G401.6 (cell line): Measurements from ENCODE around the gene CCNT2.
"Not testable (repeated sequence)": the region's sequence is repeated elsewhere in the genome, so short reads cannot be mapped to it uniquely, and the experiment has no call there.

ENCODE experiments used
- FAIRE-seq: peaks from 2 replicates; lab custom pipeline; 2012; peaks lifted over from hg19 to GRCh38; lab: Jason Lieb, UNC

CCNT2 gene

DNA sequence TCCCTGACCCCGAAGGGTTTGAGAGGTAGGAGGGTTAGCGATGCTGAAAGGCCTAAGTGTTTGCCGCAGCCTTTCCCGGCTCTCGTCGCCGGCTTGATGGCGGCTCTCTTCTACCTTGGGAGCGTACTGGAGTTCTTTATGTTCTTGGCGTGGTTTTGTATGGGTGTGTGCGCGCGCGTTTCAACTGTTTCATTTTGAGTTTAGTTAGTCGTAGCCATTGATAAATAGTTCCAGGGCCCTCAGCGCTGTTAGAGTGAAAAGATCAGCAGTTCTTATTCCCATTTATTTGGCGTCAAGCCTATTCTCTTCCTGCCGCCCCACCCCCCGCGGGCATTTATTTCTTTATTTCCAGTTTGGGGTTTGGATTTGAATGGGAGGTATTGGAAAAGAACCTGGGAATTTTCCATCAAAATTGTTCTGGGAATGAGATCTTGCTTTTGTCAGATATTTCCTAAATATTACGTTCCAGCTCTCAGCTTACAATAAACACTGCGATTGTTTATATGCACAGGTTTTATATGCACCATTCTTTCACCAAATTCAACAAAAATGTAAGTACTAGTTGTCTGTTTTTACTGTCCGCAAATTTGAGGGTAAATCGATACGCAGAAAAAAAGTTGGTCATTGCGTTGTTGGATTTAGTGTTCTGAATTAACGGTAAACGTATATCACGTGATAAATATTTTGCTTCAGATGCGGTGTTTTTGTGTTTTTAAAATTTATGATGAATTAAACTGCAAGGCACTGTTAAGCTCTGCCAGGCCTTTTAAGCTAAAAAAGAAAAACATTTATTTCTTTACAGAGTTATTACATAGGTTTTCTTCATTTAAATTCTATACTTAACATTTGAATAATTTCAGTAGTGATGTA is 954 bp downstream of the CCNT2 start:
- peak; percentile 21 for FAIRE-seq

- FAIRE-seq: no peak
These were observed 6.3 kb downstream of the CCNT2 start for GRCh38 chr2:134924912-134925311.

GRCh38 chr2:134926231-134926931 is 7.8 kb downstream of the CCNT2 start:
- no peak for FAIRE-seq

DNA sequence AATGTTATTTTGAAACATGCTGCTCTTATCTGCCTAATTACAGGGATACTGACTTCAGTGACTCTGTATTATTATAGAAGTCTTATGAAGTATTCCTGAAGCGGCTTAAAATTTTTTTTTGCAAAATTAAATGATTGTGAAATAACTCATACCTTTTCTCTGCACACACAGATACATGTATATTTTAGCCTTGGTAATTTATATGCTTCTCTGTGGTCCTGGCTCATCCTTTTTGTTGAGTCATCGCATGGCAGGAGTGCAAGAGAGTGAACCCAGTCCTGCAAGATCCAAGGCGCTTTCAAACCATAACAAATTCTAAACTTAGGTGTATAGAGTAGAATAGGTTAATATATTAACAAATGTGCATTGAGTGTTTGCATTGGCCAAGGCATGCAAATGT is 8.6 kb downstream of the CCNT2 start:
- no peak for FAIRE-seq

- no peak for FAIRE-seq
These were observed 14.4 kb downstream of the CCNT2 start for GRCh38 chr2:134932864-134933526.

DNA sequence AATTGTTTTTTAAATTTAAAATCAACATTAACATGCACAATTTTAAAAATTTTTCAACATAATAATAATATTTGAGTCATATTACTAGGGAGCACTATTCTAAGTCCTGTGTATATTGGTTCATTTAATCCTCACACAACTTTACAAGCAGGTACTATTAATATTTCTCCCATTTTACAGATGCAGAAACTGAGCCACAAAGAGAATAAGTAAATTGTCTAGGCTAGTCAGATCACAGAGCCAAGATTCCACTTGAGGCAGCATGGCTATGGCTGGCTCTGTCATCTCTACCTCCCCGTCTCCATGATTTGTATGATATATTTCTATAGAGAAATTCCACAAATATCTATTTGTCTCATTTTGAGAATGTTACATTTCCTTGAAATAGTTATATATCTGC is 15.1 kb downstream of the CCNT2 start:
- FAIRE-seq: no peak

DNA sequence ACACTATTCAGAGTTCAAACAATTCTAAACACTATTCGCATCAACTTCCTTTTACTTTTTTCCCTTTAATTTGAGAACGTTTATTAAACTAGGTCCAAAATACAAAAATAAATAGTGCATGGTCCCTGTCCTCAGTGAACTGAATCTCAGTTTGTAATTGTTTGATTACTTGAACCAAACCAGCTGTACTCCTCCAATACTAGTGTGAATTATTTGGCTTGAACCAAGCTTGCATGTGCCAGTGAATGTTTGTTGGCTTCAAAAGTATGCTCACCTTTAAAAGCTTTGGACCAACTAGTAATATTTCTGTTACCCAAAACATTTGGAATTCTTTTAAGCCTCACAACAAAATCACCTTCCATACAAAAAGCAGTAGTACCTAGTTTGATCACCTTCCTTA is 15.5 kb downstream of the CCNT2 start:
- FAIRE-seq: no peak

DNA sequence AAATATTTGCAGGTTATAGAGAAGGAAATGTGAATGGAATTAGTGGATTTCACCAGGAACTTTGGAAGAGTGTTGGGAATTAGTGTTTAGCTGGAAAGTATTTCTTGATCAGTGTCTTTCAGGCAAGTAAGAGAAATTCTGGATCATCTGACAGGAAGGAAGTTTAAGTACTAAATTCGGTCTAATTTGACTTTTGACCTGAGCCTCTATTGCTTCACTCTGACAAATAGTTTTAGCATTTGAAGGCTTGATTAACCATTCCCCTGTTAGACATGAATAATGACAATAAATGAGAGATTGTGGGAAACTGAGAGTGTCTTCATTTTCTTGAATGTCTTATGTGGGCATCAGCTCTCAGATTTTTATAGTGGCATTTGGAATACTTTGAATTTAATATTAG is 16.0 kb downstream of the CCNT2 start:
- FAIRE-seq: no peak

DNA sequence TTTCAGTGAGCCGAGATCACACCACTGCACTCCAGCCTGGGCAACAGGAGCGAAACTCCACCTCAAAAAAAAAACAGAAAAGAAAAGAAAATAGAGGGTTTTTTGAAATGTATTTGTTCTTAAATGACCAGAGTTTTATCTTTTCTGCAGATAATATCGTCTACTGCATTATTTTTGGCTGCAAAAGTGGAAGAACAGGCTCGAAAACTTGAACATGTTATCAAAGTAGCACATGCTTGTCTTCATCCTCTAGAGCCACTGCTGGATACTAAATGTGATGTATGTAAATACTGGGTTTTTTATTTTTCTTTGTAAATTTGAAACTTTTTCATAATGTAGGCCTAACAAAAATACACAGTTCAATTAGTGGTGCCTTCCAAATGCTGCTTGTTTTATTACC is 18.1 kb downstream of the CCNT2 start:
- no peak for FAIRE-seq

DNA sequence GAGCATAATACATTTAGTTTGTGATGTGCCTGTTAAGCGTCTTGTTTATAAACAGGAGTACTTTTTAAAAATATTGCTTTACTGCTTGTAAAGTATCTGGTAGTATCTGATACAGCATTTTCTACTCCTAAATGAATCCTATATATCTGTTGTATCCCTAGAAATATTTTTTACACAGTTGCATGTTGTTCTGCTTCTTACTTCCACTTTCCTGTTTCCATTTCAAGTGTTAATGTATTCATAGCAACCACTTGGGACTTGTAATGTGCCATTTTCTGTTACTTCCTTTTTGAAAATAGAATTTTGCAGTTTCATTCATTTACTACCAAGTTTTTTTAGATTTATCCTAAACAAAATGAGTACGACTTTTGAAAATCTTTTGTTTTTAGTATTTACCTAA is 24.9 kb downstream of the CCNT2 start:
- FAIRE-seq: peak; percentile 71

DNA sequence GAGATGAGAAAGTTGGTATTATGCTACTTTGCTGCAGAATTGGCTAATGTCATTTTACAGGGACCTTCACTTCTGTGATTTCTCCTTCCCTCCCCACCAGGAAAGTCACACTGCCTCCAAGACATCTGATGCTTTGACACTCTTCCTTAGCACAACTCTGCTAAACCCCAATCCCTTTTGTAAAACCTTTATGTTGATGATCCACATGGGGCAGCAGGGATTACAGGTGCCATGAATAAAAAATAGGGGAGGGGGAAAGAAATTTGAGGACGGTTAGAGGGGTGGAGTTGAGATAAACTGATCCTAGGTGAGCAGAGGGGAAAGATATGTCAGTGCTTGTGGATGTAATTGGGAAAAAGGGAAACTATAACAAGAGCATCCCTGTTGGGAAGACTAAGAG is 26.4 kb downstream of the CCNT2 start:
- no peak for FAIRE-seq

DNA sequence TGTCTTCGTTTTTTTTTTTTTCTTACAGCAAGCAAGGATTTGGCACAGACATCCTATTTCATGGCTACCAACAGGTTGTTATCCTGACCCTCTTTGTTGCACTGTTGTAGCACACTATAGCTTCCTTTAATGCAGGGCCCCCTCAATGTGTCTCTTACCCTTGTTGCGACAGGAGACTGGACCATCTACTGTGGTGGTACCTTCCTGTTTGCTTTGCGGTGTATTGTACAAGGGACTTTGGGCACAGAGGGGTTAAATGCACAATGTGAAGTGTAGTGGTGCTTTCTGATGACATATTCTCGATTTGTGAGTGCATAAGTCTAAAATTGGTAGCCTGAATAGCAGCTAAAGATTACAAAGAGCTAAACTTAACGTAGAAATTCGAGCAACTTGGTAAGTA is 27.5 kb downstream of the CCNT2 start:
- FAIRE-seq: no peak

DNA sequence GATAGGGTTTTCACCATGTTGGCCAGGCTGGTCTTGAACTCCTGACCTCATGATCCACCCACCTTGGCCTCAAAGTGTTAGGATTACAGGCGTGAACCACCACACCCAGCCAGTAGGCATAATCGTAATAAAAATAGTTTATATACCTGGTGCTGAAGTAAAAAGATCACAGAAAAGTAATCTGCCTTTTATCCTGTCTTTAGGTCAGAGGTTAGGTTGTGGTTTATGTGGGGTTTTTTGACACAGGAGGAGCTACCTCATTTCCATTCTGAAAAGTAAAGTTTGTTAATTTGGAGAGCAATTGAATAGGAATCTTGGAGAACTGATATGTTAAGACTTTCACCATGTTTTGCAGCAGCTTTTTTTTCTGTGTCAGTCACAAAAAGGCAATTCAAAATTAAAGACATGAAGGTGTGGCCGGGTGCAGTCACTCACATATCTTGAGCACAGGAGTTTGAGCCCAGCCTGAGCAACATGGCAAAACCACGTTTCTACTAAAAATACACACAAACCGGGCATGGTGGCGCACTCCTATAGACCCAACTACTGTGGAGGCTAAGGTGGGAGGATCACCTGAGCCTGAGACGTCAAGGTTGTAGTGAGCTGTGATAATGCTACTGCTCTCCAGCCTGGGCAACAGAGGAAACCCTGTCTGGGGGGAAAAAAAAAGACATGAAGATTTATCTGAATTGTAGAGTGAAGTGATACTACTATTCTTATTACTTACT is 31.5 kb downstream of the CCNT2 start:
- FAIRE-seq: no peak

DNA sequence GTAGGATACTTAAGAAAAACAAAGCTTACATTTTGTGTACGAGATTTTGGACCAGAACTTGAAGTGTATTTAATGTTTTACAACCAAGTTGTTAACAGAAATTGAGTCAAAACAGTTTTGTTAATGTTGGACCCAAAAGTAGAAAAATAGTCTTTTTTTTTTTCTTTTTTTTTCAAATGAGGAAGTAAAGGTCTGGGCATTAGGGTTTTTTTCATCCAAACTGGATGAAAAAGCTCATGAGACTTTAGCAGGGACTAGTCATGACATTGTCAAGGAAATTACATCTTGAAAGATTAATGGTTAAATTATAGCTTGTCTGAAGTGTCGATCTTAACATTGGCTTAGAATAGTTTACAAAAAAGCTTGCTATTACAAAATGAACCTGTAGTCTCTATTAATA is 32.3 kb downstream of the CCNT2 start:
- FAIRE-seq: peak; percentile 33

DNA sequence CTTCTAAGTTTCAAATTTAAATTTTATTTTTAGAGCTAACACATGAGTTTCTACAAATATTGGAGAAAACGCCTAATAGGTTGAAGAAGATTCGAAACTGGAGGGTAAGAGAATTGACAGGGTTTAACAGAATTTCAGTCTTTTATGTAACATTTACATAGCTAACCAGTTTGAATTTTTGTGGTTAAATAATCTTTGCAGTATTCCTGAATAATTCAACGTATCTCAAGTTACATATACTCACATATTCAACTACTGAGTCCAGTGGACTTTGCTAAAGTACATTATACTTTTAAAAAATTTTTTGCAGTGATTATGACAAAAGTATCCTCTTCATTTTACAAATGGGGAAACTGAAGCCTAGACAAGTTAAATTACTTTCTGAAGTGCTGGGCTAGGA is 34.0 kb downstream of the CCNT2 start:
- no peak for FAIRE-seq

- FAIRE-seq: no peak
These were observed 35.4 kb downstream of the CCNT2 start for GRCh38 chr2:134954065-134954464.

DNA sequence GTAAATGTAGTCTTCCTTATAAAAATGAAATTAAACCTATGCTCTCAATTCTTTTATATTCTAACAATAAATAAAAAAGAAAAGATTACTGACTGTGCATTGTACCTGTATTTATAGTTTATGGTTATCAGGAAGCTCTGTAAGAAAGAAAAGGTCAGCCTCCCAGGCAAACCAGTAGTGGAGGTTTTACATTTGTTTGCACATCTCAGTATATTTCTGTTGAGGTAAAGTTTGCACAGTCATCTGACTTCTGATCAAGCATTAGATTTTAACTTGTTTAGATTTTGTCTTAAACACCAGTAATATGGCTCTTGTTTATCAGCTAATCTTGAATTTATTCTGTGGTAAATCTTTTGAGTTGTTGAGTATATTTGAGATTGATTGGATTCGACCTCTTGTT is 37.1 kb downstream of the CCNT2 start:
- no peak for FAIRE-seq

DNA sequence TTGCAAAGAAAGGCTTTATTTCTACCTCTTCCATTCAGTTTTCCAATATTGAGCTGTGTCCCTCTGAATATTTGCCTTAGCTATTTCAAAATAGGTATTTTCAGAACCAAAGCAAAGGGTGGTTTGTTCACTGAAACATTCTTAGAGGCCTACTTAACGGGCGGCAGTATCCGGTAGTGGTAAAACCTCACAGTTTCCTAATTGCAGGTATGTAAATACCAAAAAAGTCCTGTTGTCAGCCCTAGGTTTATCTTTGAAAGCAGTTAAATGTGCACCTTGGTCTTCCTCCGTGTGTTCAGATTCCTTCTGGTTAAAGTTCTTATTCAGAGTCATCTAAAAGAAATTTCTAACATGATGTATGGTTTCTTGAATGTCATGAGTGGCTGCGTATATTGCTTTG is 38.9 kb downstream of the CCNT2 start:
- FAIRE-seq: no peak

DNA sequence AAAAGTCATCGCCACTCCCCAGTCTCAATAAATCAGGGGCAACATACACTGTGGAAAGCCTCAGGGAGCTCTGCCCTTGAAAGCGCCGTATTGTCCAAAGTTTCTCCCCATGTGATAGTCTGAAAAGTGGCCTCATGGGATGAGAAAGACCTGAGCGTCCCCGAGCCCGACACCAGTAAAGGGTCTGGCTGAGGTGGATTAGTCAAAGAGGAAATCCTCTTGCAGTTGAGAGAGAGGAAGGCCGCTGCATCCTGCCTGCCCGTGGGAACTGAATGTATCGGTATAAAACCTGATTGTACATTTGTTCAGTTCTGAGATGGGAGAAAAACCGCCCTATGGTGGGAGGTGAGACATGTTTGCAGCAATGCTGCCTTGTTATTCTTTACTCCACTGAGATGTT is 48.5 kb downstream of the CCNT2 start:
- not testable (repeated sequence) for FAIRE-seq

- no peak for FAIRE-seq
These were observed 54.9 kb downstream of the CCNT2 start for GRCh38 chr2:134973241-134974138.

- no peak for FAIRE-seq
These were observed 56.8 kb downstream of the CCNT2 start for GRCh38 chr2:134975281-134976009.
